Mammary epithelial cell (primary cell): Measurements from ENCODE around the gene KRT14.

ENCODE experiments used
- EZH2 ChIP-seq: IDR thresholded peaks from 2 replicates; pipeline ENCODE4 v1.6.1; 2012; ENCODE audit warnings: low read length, inconsistent platforms, borderline replicate concordance
- TF ChIP-seq, protein P1 (sequence below), 2 donors: IDR thresholded peaks in 1 of 2; conservative IDR thresholded peaks in 1 of 2; 2 replicates each; pipeline ENCODE4 v1.5.1; 2011 to 2012; ENCODE audit warnings: inconsistent platforms in 2 of 2, low read length in 2 of 2, mild to moderate bottlenecking in 2 of 2, control low read depth in 1 of 2, low read depth in 1 of 2; ENCODE audit not compliant: insufficient read depth in 1 of 2; ENCODE audit errors: extremely low read depth in 1 of 2

DNA sequence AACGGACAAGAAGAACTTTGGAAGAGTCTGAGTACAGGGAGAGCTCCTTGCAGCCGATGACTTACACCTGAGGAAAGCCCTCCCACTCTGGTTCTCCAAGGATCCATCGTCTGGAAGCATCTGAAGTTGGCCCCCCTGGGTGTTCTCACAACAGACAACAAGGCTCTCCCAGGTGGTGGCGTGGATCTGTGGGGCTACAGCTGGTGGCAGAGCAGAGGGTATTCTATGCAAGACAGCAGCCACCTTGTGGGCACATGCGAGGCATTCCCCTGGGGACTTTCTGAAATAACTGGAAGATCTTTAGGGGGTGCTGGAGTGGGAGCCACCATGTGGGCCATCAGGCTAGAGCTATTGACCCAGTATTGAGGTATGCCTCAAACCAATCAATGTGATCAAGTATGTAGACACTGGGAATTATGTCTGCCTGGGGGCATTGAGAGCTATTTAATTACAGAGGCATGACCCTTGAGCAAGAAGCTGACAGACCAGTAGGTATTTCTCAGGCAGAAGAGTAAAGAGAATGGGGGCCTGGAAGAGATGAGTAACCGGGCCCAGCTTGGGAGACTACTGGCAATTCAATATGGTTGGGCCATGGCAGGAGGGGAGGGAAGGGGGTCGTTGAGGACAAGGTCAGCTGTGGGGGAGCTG lies 51.7 kb downstream of the KRT14 start:
- TF ChIP-seq, protein P1, sequence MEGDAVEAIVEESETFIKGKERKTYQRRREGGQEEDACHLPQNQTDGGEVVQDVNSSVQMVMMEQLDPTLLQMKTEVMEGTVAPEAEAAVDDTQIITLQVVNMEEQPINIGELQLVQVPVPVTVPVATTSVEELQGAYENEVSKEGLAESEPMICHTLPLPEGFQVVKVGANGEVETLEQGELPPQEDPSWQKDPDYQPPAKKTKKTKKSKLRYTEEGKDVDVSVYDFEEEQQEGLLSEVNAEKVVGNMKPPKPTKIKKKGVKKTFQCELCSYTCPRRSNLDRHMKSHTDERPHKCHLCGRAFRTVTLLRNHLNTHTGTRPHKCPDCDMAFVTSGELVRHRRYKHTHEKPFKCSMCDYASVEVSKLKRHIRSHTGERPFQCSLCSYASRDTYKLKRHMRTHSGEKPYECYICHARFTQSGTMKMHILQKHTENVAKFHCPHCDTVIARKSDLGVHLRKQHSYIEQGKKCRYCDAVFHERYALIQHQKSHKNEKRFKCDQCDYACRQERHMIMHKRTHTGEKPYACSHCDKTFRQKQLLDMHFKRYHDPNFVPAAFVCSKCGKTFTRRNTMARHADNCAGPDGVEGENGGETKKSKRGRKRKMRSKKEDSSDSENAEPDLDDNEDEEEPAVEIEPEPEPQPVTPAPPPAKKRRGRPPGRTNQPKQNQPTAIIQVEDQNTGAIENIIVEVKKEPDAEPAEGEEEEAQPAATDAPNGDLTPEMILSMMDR (conservative IDR thresholded peaks at IDR 0.05 in 1 of 2, IDR thresholded peaks at IDR 0.05 in 1 of 2; ENCODE audit: extremely low read depth in 1 of 2, insufficient read depth in 1 of 2, low read depth in 1 of 2, low read length in 2 of 2), result peak in 1 of 2 donors; percentile 16
- TF ChIP-seq EZH2, result no peak
